GM21447 (cell line): ENCODE measurements around the gene CTNNA1.

Source experiments
- ATAC-seq: cut with Tn5 transposase; IDR thresholded peaks from one replicate; pipeline ENCODE4 v1.9.1; 2021; ENCODE audit not compliant: unreplicated experiment

CTNNA1 gene

GRCh38 chr5:138844812-138845513 lies 91.7 kb downstream of the CTNNA1 start:
- no peak for ATAC-seq

- no peak for ATAC-seq
Observed at GRCh38 chr5:138849439-138849838, 96.2 kb downstream of the CTNNA1 start.

GRCh38 chr5:138849882-138850281 lies 96.7 kb downstream of the CTNNA1 start:
- ATAC-seq, result no peak

GRCh38 chr5:138850865-138851435 lies 97.7 kb downstream of the CTNNA1 start:
- no peak for ATAC-seq

- ATAC-seq, result no peak
Observed at GRCh38 chr5:138853132-138853531, 99.9 kb downstream of the CTNNA1 start.

- no peak for ATAC-seq
Observed at GRCh38 chr5:138867011-138867410, 113.8 kb downstream of the CTNNA1 start.

- ATAC-seq, result no peak
Observed at GRCh38 chr5:138869038-138869437, 115.8 kb downstream of the CTNNA1 start.

GRCh38 chr5:138869763-138870500 lies 116.7 kb downstream of the CTNNA1 start:
- no peak for ATAC-seq

- no peak for ATAC-seq
Observed at GRCh38 chr5:138870611-138871010, 117.4 kb downstream of the CTNNA1 start.

GRCh38 chr5:138872841-138873465 lies 119.7 kb downstream of the CTNNA1 start:
- no peak for ATAC-seq

GRCh38 chr5:138873466-138874221 lies 120.4 kb downstream of the CTNNA1 start:
- no peak for ATAC-seq

GRCh38 chr5:138874241-138874640 lies 121.0 kb downstream of the CTNNA1 start:
- no peak for ATAC-seq

- no peak for ATAC-seq
Observed at GRCh38 chr5:138874771-138875551, 121.7 kb downstream of the CTNNA1 start, which contains the start of gene LRRTM2. Gene LRRTM2 (minus strand): TSS chr5:138875335. CDS start chr5:138874911, 424 bp downstream.

GRCh38 chr5:138875552-138875875 lies 122.3 kb downstream of the CTNNA1 start:
- ATAC-seq, result no peak

- ATAC-seq, result no peak
Observed at GRCh38 chr5:138875946-138876345, 122.7 kb downstream of the CTNNA1 start.

GRCh38 chr5:138876811-138877210 lies 123.6 kb downstream of the CTNNA1 start:
- ATAC-seq, result no peak

- no peak for ATAC-seq
Observed at GRCh38 chr5:138878437-138879235, 125.4 kb downstream of the CTNNA1 start.

GRCh38 chr5:138883211-138883610 lies 130.0 kb downstream of the CTNNA1 start:
- ATAC-seq, result no peak

- no peak for ATAC-seq
Observed at GRCh38 chr5:138884094-138884493, 130.9 kb downstream of the CTNNA1 start.
